A549 treated with CORT108297 at 1 μM for 4 hours (cell line): Measurements from ENCODE around the gene ST6GALNAC1. TPM values are rescaled to one million over a fixed set of nuclear protein-coding genes. Genes with fewer than 3 reads are reported as not detected.

ENCODE experiments used
- total RNA-seq: library from RNA; stranded (reverse); fragments of 200-300 nt; extraction: Qiagen RNA extraction; gene quantifications from 5 replicates; pipeline ENCODE4 v1.2.3, GENCODE V29; 2022

ST6GALNAC1 gene, protein sequence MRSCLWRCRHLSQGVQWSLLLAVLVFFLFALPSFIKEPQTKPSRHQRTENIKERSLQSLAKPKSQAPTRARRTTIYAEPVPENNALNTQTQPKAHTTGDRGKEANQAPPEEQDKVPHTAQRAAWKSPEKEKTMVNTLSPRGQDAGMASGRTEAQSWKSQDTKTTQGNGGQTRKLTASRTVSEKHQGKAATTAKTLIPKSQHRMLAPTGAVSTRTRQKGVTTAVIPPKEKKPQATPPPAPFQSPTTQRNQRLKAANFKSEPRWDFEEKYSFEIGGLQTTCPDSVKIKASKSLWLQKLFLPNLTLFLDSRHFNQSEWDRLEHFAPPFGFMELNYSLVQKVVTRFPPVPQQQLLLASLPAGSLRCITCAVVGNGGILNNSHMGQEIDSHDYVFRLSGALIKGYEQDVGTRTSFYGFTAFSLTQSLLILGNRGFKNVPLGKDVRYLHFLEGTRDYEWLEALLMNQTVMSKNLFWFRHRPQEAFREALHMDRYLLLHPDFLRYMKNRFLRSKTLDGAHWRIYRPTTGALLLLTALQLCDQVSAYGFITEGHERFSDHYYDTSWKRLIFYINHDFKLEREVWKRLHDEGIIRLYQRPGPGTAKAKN
- 0.14 to 0.41 TPM (median 0.16 TPM) in 5 replicates for total RNA-seq

DNA sequence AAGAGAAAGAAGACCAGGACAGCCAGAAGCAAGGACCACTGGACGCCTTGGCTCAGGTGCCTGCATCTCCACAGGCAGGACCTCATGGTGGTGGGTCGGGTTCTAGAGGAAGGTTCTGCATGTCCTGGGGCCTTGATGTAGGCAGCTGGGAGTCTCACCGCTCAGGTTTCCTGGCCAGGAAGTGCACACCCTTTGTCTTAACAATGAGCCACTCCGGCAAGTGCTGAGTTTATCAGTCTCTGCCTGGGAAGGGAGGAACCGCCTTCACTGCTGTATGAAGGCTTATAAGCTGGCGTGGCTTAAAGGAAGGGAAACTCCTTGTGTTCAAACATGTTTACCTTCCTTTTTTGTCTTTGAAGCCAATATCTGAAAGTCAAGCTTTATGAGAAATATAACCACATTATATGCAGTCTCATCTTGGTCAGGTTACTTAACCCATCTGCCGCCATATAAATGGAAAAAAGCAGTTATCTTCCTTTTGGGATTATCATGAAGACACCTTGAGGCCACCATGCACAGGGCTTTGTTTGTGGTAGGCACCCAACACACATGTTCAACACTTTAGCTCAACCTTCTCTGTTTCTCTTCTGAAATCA is at the start of gene ST6GALNAC1:
ST6GALNAC1 (minus strand) TSS at position 205 of the 596 bp plus-strand sequence; CDS start at position 86, 119 bp downstream.

DNA sequence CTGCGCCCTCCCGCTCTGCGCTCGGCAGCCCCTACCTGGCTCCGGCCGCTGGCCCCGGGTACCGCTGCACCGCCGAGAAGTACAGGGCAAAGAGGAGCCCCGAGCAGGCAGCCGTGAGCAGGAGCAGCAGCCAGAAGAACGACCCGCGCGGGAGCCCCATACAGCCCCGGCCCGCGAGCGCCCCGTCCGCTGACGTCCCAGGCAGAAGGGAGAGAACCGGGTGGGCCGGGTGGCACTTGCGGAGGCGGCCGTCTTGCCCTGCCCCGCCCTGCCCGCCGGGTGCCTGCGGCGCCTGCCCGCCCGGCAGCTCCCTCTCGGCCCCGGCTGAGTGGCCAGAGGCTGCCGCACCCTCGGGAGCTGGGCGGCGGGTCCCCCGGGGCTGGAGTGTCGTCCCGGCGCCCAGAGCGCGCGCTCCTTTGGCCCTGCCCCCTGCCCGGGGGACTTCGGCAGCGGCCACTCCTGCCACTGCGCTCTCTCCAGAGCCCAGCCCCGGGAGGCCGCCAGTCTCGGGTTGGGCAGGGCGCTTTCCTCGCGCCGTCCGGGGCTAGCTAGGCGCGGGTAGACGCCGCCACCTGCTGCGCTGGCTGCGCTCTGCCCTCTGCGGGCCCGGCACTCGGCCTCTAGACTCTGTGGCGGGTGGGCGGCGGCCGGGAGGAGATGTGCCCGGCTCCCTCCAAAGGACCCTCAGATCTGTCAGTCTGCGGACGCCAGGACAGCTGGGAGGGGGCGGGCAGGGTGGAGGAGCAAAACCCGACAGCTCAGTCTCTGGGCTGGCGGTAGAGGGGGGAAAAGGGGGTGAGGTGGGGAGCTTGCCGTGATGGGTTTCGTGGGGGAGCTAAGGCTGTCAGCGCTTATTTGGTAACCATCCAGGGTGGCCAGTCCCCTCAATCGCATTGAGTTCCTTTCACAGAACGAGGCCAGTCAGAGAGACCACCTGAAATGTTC is 57.6 kb downstream of the ST6GALNAC1 start, which contains the start of gene ST6GALNAC2:
ST6GALNAC2 (minus strand) TSS at position 212 of the 945 bp plus-strand sequence; CDS start at position 160, 52 bp downstream.

Other genes starting within 250 kb of the ST6GALNAC1 start
- gene UBE2O, start 190.6 kb downstream of the ST6GALNAC1 start, total RNA-seq, result 26.0 to 35.9 TPM (median 34.4 TPM) in 5 replicates
- gene AANAT, start 176.2 kb downstream of the ST6GALNAC1 start, total RNA-seq, result 0.15 to 0.33 TPM (median 0.22 TPM) in 5 replicates
- 55.1 to 74.7 TPM (median 68.7 TPM) in 5 replicates for gene RHBDF2, start 142.3 kb downstream of the ST6GALNAC1 start, total RNA-seq
- gene CYGB, start 106.0 kb downstream of the ST6GALNAC1 start, total RNA-seq, result 0.91 to 1.8 TPM (median 1.1 TPM) in 5 replicates
- gene PRCD, start 103.7 kb downstream of the ST6GALNAC1 start, total RNA-seq, result 0.22 TPM in 1 of 5 replicates, not detected in the others
- 0.31 to 0.87 TPM (median 0.51 TPM) in 5 replicates for gene ST6GALNAC2, start 57.9 kb downstream of the ST6GALNAC1 start, total RNA-seq
- gene MXRA7, start 67.2 kb upstream of the ST6GALNAC1 start, total RNA-seq, result 58.7 to 67.8 TPM (median 65.0 TPM) in 5 replicates
- gene JMJD6, start 82.8 kb upstream of the ST6GALNAC1 start, total RNA-seq, result 76.7 to 84.3 TPM (median 78.3 TPM) in 5 replicates
- gene METTL23, start 83.1 kb upstream of the ST6GALNAC1 start, total RNA-seq, result 60.8 to 65.2 TPM (median 61.7 TPM) in 5 replicates
- 373 to 475 TPM (median 454 TPM) in 5 replicates for gene SRSF2, start 93.6 kb upstream of the ST6GALNAC1 start, total RNA-seq
- gene MFSD11, start 94.4 kb upstream of the ST6GALNAC1 start, total RNA-seq, result 19.6 to 24.0 TPM (median 21.0 TPM) in 5 replicates
- gene MGAT5B, start 224.6 kb upstream of the ST6GALNAC1 start, total RNA-seq, result 15.4 to 24.9 TPM (median 24.8 TPM) in 5 replicates